NCI-H2029 (cell line): ENCODE measurements around the gene TNFAIP8.
"Not testable (repeated sequence)": the region's sequence is repeated elsewhere in the genome, so short reads cannot be mapped to it uniquely, and the experiment has no call there.

Experiments used
- DNase-seq: peaks from one replicate; lab custom pipeline; 2025; lab: John Stamatoyannopoulos, UW

The TNFAIP8 gene

DNA sequence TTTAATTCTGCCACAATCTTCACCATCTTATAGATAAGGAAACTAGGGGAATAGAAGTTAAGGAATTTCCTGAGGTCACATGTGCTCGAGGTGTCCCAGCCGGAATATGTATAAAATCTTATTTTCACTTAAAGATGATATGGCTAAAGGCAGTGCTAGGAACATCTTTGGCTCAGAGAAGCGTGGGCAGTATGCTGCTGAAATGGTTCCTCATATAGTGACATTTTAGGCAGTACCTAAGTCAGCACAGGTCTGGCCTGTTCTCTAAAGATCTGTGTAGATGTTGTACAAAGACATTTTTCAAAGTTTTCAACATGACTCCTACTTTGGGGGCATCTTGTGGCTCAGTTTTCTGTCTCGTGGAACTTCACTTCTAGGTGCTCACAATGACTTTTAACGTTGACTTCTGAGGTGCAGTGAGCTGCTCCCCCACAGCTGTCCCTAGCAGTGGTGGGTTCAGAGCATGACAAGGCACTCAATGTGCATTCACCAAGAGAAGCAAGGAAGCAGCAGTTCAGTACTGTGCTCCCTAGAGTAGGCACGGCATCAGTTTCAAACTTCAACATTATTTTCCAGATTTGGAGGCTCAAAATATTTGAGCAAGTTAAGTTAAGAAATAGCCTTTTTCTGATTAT, 40.3 kb downstream of the TNFAIP8 start:
- no peak for DNase-seq

- no peak for DNase-seq
Observed at GRCh38 chr5:119397518-119398380, 41.9 kb downstream of the TNFAIP8 start.

DNA sequence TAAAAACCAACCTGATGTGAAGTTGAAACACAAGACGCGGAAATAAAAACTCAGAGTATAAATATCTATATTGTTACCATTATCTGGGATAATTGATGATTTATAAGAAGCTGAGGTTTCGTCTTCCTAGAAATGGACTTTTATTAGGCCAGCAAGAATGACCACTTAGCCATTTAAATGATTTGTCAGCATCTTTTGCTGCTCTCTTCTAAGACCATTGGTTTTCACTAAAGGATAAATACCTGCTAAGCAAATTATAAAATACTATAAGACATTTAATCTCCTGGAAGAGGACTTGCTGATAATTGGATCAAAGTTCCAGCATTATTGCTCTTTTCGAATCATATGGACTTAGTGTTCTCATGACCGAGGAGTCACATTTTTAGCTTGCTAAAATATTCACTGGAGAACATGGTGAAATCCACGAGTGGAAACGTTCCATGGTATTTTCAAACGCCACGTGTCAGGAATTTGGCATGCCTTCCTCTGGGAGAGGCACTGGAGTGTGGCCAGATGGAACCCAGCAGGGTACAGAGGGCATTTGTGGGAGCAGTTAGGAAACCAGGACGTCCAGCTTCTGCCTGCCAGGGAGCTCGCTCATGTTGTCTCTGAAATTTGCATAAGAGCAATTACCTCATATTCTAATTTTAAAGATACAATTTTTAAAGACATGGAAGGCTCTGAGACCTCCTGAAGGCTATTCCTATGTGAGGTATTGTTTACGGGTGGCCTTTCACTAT, 43.1 kb downstream of the TNFAIP8 start:
- no peak for DNase-seq

GRCh38 chr5:119400245-119400644, 44.4 kb downstream of the TNFAIP8 start:
- no peak for DNase-seq

- no peak for DNase-seq
Observed at GRCh38 chr5:119402081-119402480, 46.3 kb downstream of the TNFAIP8 start.

DNA sequence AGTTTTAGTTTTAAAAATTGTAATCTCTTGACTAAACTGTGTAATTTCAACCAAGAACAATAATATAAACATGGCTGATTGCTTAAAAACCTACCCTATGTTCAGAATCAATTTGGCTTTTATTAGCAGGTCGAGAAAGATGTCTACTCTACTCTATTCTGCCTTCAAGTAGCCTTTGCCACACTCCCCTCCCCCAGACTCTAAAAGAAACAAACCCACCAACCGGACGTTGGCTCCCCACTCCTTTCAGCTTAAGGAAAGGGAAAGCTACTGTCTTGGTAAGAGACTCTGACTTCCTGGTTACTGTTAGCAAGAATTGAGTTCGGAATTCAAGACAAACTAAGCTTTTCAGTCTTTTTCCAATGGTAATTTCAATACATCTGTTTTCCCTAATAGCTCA, 46.7 kb downstream of the TNFAIP8 start:
- DNase-seq: no peak

- DNase-seq: no peak
Observed at GRCh38 chr5:119404033-119404432, 48.2 kb downstream of the TNFAIP8 start.

DNA sequence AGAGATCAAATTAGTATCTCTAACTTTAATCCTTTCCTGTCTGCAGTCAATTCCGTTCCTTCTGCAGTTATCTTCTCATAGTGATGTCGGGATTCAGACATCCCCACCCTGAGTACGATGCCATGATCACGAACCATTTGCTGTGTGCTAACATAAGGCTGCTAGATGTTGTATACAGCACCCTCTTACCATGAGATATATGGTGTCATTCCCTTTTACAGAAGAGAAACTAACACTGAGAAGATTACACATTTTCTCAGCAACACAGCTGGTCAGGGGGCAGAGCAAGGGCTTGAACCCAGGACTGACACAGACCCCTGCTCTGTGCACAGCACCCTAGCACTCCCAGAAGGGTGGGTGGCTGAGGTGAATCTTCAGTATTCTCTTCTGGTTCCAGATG, 49.6 kb downstream of the TNFAIP8 start:
- no peak for DNase-seq

DNA sequence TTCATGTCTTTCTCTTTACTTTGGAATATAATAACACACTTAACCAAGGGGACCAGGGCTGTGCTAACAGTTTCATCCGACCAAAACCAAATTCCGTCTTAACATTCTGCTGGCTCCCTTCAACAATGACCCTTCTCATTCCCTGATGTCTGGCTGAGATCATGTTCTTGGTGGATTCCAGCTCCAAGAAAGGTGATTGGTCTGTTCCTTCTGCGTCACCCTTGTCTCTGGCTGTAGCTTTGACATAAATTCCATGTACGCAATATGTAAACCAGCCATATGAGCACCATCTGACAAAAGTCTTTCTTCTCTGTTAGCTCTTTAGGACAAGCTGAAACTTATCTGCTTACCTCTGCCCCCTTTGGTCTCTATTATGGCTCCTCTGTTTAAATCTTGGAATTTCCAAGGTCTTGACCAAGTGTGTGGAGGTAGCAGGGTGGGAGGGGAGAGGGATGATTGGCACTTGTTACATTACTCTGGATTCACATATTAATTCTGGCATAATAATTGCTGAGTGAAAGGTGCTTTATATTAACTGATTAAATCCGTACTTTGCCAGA, 50.8 kb downstream of the TNFAIP8 start:
- DNase-seq: no peak

- no peak for DNase-seq
Observed at GRCh38 chr5:119409235-119409815, 53.5 kb downstream of the TNFAIP8 start.

- DNase-seq: no peak
Observed at GRCh38 chr5:119410448-119411159, 54.8 kb downstream of the TNFAIP8 start.

DNA sequence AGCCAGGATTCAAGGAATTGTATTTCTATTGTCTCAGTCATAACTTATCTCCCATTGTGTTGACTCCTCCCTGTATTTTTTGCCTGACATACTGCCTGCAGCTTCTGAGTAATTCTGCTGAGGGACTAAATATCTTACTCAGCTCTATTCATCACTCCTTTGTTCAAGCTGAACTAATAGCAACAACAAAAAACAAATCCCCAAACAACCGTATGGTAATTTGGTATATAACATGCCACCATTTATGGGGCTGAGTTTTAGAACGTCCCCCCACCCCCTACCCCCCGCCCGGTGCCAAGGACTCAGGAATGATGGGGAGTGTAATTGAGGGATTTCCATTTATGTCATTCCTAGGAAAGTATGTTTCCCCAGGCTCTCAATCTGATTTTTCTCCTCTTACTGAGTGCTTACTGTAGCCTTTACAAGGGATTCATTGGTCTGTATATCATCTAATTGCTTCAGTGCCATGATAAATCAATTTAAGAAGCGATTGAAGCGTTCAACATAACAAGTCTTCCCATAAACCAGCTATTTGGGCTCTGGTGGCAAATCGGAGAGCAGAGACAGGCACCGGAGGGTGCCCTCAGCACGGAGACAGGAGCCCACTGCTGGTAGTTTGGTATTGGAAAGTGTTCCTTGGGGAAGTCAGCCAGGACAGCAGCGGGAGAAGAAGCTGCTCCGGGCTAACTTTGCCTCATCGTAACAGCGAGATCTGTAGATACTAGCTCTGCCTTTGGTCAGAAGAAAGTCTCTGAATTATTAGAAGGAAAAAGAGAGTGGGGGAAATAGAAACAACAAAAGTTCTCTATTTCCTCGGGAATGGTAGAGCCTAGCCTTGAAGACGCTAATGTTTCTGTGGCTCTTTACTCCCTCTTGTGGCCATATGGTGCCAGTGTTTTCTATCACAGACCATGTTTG, 55.8 kb downstream of the TNFAIP8 start:
- DNase-seq: peak; percentile 43

DNA sequence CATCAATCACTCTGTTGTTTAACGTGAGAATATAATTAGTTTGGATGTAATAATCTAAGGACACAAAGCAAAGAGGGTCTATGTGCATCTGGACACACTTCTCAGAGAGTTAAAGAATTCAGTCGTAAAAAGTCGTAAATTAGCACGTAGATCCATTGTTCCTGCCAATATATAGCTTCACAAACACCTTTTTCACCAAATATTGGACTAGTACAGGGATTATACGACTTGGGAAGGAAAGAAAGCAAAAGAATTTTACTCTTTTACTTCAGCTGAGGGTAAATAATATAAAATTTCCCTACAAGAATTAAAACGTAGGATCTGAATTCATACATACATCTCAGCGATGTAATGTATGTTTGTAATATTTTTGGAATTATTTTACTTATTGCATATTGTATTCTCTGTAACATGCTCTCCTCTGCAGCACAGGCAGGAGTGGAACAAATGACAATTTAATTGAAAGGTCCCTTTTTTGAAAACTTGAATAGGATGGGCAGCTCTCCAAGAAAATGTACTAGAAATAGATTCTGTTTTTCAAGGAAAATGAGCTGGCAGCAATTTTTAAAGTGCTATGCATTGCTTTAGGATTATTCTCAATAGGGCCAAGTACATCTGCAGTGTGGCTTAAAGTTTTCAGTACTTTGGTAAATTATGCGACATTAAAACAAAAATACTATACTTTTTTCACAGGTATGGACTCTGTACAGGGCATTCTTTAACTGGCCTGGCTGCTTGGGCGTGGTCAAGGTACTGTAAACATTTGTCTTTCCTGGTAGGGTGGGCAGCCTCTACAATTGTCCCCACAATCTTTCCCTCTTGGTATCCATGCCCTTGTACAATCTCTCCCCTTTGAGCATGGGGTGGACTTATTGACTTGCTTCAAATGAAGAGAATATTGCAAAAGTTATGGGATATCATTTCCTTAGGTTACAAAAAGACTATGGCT, 56.7 kb downstream of the TNFAIP8 start:
- DNase-seq: no peak

GRCh38 chr5:119414124-119414734, 58.4 kb downstream of the TNFAIP8 start:
- not testable (repeated sequence) for DNase-seq

DNA sequence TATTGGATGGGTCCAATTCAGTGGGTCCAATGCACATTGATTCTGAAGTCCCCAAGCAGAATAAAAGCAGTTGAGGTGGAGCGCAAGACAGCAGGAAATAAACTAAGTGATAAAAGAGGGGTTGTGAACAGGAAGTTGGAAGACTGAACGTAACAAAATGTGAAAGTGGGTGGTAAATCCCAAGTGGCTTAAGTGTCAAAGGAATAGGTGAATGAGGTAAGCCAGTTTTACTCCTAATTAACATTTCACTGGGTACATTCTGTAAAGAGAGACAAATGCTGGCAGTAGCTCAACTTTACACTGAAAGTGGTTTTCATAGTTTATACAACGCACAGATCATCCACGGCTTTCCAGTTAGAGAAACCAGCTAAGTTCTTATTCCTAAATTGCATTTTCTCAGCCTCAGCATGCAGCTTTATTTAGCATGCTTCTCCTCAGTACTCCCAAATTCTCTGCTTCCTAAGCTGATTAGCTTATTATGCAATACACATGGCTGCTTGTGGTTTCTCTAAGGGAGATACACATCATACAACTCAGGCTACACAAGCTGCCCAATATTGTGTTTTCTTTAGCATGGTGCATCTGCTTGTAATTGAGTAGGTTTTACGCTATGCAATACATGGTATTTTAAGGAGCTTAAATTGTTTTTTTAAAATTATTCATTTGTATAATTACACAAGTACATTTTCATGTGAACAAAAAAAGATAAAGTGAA, 62.2 kb downstream of the TNFAIP8 start:
- no peak for DNase-seq

GRCh38 chr5:119418606-119419100, 62.8 kb downstream of the TNFAIP8 start:
- DNase-seq: no peak

DNA sequence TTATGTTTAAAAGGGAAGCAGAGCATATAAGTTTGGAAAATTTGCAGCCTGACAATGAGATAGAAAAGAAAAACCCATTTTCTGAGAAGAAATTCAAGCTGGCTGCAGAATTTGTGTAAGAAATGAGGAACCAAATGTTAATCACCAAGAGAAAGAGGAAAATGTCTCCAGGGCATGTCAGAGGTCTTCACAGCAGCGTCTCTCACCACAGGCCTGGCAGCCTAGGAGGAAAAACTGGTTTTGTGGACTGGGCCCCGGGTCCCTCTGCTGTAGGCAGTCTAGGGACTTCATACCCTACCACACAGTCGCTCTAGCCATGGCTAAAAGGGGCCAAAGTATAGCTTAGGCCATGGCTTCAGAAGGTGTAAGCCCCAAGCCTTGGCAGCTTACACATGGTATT, 64.3 kb downstream of the TNFAIP8 start:
- no peak for DNase-seq

- no peak for DNase-seq
Observed at GRCh38 chr5:119426057-119426456, 70.2 kb downstream of the TNFAIP8 start.
